GM12874 (cell line): Measurements from ENCODE around the gene RALGPS2.

Experiments used
- TF ChIP-seq, protein P1 (sequence below): IDR thresholded peaks from 2 replicates; pipeline ENCODE4 v1.5.1; 2011; ENCODE audit warnings: low read depth, mild to moderate bottlenecking, control low read depth, low read length, moderate library complexity; ENCODE audit not compliant: insufficient read depth

The RALGPS2 gene

DNA sequence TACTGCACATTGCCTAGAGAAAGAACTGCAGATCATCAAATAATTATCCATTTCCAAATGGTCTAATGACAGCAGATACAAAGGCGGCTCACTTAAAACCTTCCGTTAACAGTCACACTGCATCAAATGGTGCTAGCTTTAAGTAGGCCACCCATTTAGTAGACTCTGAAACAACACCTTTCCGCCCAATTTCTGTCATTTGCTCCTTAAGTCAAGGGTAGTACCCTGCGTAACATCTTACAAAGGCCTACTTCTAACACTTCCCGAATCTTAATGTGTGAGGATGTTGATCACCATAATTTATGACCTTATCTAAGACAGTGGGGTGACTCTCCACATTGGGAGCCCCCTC lies 692 bp upstream of the RALGPS2 start:
- TF ChIP-seq, protein P1, sequence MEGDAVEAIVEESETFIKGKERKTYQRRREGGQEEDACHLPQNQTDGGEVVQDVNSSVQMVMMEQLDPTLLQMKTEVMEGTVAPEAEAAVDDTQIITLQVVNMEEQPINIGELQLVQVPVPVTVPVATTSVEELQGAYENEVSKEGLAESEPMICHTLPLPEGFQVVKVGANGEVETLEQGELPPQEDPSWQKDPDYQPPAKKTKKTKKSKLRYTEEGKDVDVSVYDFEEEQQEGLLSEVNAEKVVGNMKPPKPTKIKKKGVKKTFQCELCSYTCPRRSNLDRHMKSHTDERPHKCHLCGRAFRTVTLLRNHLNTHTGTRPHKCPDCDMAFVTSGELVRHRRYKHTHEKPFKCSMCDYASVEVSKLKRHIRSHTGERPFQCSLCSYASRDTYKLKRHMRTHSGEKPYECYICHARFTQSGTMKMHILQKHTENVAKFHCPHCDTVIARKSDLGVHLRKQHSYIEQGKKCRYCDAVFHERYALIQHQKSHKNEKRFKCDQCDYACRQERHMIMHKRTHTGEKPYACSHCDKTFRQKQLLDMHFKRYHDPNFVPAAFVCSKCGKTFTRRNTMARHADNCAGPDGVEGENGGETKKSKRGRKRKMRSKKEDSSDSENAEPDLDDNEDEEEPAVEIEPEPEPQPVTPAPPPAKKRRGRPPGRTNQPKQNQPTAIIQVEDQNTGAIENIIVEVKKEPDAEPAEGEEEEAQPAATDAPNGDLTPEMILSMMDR, result no peak

DNA sequence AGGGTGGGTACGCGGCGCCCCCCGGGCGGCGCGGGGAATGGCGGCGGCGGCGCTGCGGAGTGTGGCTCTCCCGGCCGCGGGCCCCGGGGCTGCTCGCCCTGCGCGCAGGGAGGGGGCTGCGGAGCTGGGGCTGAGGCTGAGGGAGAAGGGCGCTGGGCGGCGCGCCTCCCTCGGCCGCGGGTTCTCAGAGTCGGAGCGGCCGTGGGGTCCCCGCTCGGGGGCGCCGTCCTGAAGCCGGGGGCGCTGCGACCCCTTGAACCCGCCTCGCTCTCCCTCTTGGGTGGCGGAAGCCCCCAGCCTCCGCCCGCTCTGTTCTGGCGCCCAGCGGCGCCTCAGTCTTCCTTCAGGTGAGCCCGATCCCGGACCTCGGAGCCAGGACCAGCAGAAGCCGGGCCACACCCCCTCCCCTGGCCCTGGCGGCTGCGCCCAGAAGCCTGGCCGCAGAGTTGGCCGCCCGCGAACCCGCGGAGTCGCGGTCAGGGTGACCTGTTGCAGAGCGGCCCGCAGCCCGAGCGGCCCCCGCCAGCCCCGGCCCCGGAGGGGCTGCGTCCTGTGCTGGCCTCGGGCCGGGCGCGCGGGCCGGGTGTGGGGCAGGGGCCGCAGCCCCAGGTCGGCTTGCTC lies 532 bp downstream of the RALGPS2 start:
- TF ChIP-seq, protein P1, result no peak

DNA sequence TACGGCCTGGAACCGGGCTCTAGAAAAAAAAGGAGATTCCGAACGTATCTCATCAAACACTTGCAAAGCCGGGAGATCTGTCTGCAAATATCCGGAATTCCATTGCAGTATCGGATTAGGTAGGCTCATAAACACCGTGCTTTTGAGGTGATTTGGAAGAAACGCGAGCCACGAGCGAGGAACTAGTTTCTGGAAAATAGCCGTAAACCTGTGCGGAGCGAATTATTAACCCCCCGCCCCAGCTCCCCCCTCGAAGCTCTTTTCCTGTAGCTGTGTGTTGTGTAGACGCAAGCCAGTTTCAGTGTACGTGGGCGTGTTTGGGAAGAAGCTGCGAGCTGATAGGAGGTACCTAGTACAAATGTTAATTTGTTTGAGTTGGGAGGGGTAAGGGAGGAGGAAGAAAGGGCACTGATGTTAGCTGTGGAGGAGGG lies 1.1 kb downstream of the RALGPS2 start:
- TF ChIP-seq, protein P1, result no peak

DNA sequence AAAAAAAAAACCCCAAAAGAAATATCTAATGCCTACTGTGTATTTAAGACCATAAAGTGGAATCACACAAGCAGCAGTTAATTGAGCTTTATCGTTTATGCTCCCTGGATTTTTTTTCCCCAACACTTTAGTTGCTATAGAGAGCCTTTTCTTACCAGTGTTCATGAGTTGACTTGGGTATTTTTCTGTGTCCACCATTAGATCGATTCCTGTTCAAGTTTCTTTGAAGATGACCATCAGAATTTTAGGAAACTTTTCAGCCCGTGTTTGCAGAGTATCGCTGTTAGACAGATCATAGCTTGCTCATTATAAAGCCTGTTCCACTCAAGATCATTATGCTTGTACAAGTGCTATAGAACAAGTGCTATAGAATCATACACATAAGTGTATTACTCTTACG lies 1.5 kb downstream of the RALGPS2 start:
- TF ChIP-seq, protein P1, result no peak

DNA sequence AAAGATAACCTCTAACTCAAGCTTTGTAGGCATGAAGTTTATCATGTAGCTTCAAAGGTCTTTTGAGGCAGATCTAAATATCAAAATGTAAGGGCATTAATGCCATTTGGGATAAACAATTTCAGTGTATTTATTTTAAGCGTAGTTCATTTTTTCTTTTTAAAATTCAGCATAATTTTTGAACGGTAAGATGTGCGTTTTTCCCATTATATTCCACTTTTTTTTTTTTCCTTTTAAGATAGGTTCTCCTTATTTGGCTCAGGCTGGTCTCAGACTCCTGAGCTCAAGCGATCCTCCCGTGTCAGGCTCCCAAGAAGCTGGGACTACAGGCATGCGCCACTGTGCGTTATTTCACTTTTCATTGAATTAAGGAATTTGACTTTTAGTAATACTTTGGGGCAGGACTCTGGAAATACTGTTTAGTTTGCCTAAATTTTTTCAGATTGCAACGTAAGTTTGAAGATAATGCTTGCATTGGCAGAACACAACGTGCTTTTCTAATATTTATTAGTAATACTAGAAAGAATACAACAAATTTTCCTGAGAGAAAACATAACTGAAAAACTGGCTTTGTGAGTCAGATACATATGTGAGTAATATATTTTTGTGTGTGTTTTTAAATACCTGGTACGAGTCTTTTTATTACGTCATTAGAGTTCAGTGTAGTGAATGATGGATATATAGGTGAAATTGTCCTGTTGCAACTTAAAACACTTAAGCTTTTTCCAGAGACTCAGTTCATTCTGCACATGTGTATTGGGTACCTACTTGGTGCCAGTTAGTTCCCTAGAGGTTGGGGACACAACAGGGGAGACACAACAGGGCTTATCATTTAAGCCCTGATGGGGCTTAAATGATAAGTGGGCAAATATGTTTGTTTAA lies 2.2 kb downstream of the RALGPS2 start:
- TF ChIP-seq, protein P1, result no peak

DNA sequence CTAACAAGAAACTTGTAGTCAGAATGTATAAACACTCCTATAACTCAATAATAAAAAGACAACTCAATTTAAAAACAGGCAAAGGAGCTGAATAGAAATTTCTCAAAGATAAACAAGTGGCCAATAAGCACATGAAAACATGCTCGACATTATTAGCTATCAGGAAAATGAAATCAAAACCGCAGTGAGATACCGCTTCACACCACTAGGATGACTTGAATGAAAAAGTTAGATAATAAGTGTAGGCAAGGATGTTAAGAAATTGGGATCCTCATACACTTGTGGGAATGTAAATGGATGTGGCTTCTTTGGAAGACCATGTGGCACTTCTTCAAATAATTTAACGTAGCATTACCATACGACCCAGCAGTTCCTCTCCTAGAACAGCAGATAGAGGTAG lies 8.9 kb downstream of the RALGPS2 start:
- TF ChIP-seq, protein P1, result no peak

DNA sequence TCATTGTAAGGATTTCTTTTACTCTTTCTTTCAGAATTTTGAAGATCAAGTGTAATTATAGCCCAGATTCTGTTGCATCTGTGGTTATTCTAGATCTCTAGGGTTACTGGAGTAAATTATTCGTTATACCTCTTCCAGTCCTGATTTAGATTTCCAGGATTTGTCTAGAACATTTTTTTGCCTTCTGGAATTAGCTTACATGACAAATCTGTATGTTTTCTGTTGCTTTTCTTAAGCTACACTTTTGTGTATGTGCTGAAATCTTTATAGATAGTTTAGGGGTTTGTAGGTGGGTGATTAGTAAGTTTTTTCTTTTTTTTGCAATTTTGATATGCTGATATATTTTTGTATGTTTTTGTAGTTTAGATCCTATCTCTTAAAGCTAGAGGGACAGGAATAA lies 13.7 kb downstream of the RALGPS2 start:
- TF ChIP-seq, protein P1, result no peak
